NCI-H146 (cell line): ENCODE measurements around the gene MYNN.

Experiments used
- DNase-seq: peaks from one replicate; lab custom pipeline; 2025; lab: John Stamatoyannopoulos, UW

MYNN gene

DNA sequence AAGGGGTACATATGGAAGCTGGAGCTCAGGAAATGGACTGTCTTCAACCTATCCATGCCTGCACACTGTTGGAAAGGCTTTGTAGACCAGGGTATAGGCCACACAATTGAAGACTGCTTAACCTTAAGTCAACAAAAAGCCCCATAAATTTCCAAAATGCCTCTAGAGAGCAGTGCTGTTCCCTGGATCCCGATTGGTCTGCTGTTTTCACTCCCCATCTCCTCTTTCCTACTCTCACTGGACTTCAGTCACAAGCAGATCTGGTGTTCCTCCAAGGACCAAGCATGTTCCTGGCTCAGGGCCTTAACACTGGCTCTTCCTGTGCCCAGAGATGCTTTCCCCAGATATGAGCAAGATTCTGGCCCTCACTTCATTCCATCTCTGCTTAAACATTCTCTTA lies 62.3 kb downstream of the MYNN start:
- DNase-seq, result no peak

DNA sequence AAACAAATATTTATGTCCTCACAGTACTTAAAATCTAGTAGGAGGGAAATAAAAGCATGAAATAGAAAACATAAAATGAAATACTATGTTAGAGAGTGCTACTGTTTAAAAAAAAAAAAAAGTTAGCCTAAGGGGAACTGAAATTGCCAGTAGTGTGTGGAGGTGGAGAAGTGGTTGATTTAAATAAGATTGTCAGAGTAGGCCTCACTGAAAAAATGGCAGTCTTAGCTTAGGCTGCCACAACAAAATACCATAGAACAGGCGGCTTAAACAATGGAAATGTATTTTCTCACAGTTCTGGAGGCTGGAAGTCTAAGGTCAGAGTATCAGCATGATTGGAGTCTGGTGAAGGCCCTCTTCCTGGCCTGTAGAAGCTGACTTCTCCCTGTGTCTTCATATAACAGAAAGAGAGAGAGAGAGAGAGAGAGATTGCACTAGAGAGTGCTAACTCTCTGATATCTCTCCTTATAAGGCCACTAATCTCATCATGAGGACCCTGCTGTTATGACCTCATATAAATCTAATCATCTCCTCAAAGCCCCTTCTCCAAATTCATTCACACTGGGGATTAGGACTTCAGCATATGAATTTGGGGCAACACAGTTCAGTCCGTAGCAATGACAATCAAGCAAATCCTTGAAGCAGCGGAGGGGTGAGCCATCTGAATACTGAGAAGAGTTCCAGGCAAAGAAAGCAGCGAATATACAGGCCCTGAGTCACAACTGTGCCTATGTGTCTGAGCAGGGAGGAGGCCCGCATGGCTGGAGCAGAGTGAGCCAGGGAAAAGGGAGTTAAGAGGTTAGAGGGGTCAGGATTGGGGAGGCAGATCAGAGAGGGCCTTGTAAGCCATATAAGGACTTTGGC lies 63.1 kb downstream of the MYNN start:
- DNase-seq, result no peak

DNA sequence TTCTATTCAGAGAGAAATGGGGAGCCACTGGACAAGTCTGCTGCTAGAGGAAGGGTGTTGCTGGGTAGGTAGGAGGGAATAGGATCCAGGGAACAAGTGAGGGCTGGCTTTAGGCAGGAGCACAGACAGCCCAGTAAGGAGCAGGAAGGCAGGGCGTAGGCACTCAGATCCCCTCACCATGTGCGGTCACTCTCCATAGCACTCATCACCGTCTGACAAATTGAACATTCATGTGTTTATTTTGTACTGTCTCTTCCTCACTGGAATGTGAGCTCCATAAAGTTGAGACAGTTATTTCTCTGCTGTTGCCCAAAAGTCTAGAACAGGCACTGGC lies 63.7 kb downstream of the MYNN start:
- DNase-seq, result no peak

DNA sequence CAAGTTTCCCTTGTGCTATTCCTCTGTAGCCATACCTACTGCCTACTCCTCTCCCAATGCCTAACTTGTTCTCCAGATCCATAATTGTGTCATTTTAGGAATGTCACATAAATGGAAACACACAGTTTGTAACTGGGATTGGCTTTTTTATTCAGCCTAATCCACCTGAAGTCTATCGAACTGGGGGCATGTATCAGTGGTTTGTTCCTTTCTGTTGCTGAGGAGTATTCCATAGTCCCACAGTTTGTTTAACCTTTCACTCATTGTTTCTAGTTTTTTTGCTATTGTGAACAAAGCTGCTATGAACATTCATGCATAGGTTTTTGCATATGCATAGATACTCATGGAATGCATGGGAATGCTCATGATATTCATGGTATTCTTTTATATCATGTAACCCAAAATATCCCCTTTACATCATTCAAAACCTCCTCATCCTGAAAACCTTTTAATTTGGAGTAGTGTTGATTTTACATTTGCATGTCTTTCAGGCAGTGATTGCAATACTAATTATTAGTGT lies 65.4 kb downstream of the MYNN start:
- no peak for DNase-seq
